Measurements from ENCODE around the gene NPIPB12. TPM values are rescaled to one million over a fixed set of nuclear protein-coding genes. Genes with fewer than 3 reads are reported as not detected.
"Not testable (repeated sequence)": the region's sequence is repeated elsewhere in the genome, so short reads cannot be mapped to it uniquely, and the experiment has no call there.

The NPIPB12 gene
- polyA plus RNA-seq, result 10 to 100 TPM; 23.2 to 67.5 TPM

DNA sequence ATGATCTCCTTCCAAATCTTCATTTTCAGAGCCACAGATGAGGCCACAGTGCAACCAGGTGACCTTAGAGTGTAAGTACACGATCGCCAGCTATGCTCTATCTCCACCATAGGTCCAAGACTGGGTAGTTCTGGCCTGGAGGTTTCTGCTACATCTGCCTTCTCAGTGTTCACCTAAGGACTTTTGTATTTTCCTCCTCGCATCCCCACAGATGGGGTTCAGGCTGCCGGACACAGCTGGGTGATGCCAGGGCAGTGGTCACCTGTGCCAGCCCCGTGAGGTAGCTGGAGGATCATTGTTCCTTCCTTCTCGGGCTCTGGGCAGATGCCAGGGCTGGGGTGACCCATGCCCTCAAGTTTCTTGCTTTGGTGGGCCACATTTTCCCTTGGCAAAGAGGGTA is at the start of gene NPIPB12:
Gene NPIPB12, minus strand, starts transcription at position 101 of the 400 bp plus-strand sequence.
- H3K9me3 ChIP-seq (ENCODE audit: control insufficient read depth in 2 of 2, insufficient read depth in 1 of 2, low read depth in 1 of 2, low read length in 1 of 2); H3K27ac ChIP-seq (ENCODE audit: low read depth in 2 of 2, low read length in 1 of 2); H3K27me3 ChIP-seq (ENCODE audit: control insufficient read depth in 1 of 2, insufficient read depth in 2 of 2, low read length in 2 of 2); H3K36me3 ChIP-seq (ENCODE audit: control insufficient read depth in 2 of 2, insufficient read depth in 2 of 2, low read length in 1 of 2); H3K4me3 ChIP-seq (ENCODE audit: low read depth in 1 of 2, low read length in 2 of 2); H3K4me1 ChIP-seq (ENCODE audit: control insufficient read depth in 2 of 2, insufficient read depth in 2 of 2, low read length in 1 of 2): not testable (repeated sequence)
- WGBS, 2 donors, result 87 to 95% methylated on average over 2 of the region's 6 CpGs

DNA sequence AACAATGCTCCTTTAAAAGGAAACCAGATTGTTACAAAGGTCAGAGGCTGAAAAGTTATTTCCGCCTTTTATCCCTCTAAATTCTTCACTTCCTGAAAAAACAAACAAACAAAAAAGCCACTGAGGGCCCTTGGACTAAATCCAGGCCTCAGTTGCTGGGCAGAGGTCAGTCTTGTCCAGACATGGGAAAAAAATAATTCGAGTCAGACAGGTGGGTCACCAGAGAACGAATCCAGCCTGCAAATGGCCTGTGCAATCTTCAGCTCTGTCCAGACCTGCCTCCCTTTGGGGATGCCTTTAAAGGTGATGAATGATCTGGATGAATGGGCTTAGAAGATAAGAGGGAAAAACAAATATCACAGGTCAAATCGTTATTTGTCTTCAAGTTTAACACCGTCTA is 15.3 kb upstream of the NPIPB12 start:
- 24 to 26% methylated on average over 2 of the region's 5 CpGs for WGBS, 2 donors
- H3K4me3 ChIP-seq (ENCODE audit: low read depth in 1 of 2, low read length in 2 of 2); H3K27me3 ChIP-seq (ENCODE audit: control insufficient read depth in 1 of 2, insufficient read depth in 2 of 2, low read length in 2 of 2); H3K4me1 ChIP-seq (ENCODE audit: control insufficient read depth in 2 of 2, insufficient read depth in 2 of 2, low read length in 1 of 2); H3K36me3 ChIP-seq (ENCODE audit: control insufficient read depth in 2 of 2, insufficient read depth in 2 of 2, low read length in 1 of 2); H3K9me3 ChIP-seq (ENCODE audit: control insufficient read depth in 2 of 2, insufficient read depth in 1 of 2, low read depth in 1 of 2, low read length in 1 of 2); H3K27ac ChIP-seq (ENCODE audit: low read depth in 2 of 2, low read length in 1 of 2): not testable (repeated sequence)

- H3K27ac ChIP-seq (ENCODE audit: low read depth in 2 of 2, low read length in 1 of 2); H3K36me3 ChIP-seq (ENCODE audit: control insufficient read depth in 2 of 2, insufficient read depth in 2 of 2, low read length in 1 of 2); H3K9me3 ChIP-seq (ENCODE audit: control insufficient read depth in 2 of 2, insufficient read depth in 1 of 2, low read depth in 1 of 2, low read length in 1 of 2); H3K4me1 ChIP-seq (ENCODE audit: control insufficient read depth in 2 of 2, insufficient read depth in 2 of 2, low read length in 1 of 2); H3K4me3 ChIP-seq (ENCODE audit: low read depth in 1 of 2, low read length in 2 of 2); H3K27me3 ChIP-seq (ENCODE audit: control insufficient read depth in 1 of 2, insufficient read depth in 2 of 2, low read length in 2 of 2): not testable (repeated sequence)
- WGBS, 2 donors, result 72 to 86% methylated on average over 5 to 6 of the region's 12 CpGs
These were observed 23.9 kb downstream of the NPIPB12 start for GRCh38 chr16:29482276-29482675.

GRCh38 chr16:29472065-29472464 is 34.1 kb downstream of the NPIPB12 start:
- not testable (repeated sequence) for H3K27me3 ChIP-seq (ENCODE audit: control insufficient read depth in 1 of 2, insufficient read depth in 2 of 2, low read length in 2 of 2); H3K27ac ChIP-seq (ENCODE audit: low read depth in 2 of 2, low read length in 1 of 2); H3K36me3 ChIP-seq (ENCODE audit: control insufficient read depth in 2 of 2, insufficient read depth in 2 of 2, low read length in 1 of 2); H3K4me1 ChIP-seq (ENCODE audit: control insufficient read depth in 2 of 2, insufficient read depth in 2 of 2, low read length in 1 of 2); H3K4me3 ChIP-seq (ENCODE audit: low read depth in 1 of 2, low read length in 2 of 2); H3K9me3 ChIP-seq (ENCODE audit: control insufficient read depth in 2 of 2, insufficient read depth in 1 of 2, low read depth in 1 of 2, low read length in 1 of 2)
- WGBS, 2 donors, result no CpG with 5 or more reads among the region's 4 CpGs

DNA sequence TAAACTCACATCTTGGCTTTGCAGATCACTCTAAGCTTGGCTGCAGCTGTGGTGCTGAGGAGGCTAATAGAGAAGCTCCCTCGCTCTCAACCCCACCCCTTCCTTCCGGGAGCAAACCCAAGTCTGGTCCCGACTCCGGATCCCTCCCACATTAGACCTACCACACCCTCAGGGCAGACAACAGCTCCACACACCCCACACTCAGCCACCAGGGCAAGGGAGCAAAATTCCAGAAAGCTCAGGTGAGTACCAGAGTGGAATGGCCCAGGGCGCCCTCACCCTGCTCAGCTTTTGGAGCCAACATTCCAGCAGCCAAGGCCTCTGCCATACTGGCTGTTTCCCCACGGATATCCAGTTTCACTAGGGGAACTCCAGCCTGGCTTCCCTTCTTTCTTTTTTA is 36.5 kb downstream of the NPIPB12 start:
- H3K4me3 ChIP-seq (ENCODE audit: low read depth in 1 of 2, low read length in 2 of 2); H3K27ac ChIP-seq (ENCODE audit: low read depth in 2 of 2, low read length in 1 of 2); H3K9me3 ChIP-seq (ENCODE audit: control insufficient read depth in 2 of 2, insufficient read depth in 1 of 2, low read depth in 1 of 2, low read length in 1 of 2); H3K4me1 ChIP-seq (ENCODE audit: control insufficient read depth in 2 of 2, insufficient read depth in 2 of 2, low read length in 1 of 2); H3K36me3 ChIP-seq (ENCODE audit: control insufficient read depth in 2 of 2, insufficient read depth in 2 of 2, low read length in 1 of 2); H3K27me3 ChIP-seq (ENCODE audit: control insufficient read depth in 1 of 2, insufficient read depth in 2 of 2, low read length in 2 of 2): not testable (repeated sequence)
- 12 to 16% methylated on average over 5 of the region's 6 CpGs for WGBS, 2 donors

- H3K4me3 ChIP-seq (ENCODE audit: low read depth in 1 of 2, low read length in 2 of 2); H3K27me3 ChIP-seq (ENCODE audit: control insufficient read depth in 1 of 2, insufficient read depth in 2 of 2, low read length in 2 of 2); H3K4me1 ChIP-seq (ENCODE audit: control insufficient read depth in 2 of 2, insufficient read depth in 2 of 2, low read length in 1 of 2); H3K9me3 ChIP-seq (ENCODE audit: control insufficient read depth in 2 of 2, insufficient read depth in 1 of 2, low read depth in 1 of 2, low read length in 1 of 2); H3K27ac ChIP-seq (ENCODE audit: low read depth in 2 of 2, low read length in 1 of 2); H3K36me3 ChIP-seq (ENCODE audit: control insufficient read depth in 2 of 2, insufficient read depth in 2 of 2, low read length in 1 of 2): not testable (repeated sequence)
- WGBS, 2 donors, result no CpG with 5 or more reads among the region's 10 CpGs
These were observed 38.4 kb downstream of the NPIPB12 start for GRCh38 chr16:29467654-29468366.

- H3K27me3 ChIP-seq (ENCODE audit: control insufficient read depth in 1 of 2, insufficient read depth in 2 of 2, low read length in 2 of 2); H3K36me3 ChIP-seq (ENCODE audit: control insufficient read depth in 2 of 2, insufficient read depth in 2 of 2, low read length in 1 of 2); H3K27ac ChIP-seq (ENCODE audit: low read depth in 2 of 2, low read length in 1 of 2); H3K4me1 ChIP-seq (ENCODE audit: control insufficient read depth in 2 of 2, insufficient read depth in 2 of 2, low read length in 1 of 2); H3K9me3 ChIP-seq (ENCODE audit: control insufficient read depth in 2 of 2, insufficient read depth in 1 of 2, low read depth in 1 of 2, low read length in 1 of 2); H3K4me3 ChIP-seq (ENCODE audit: low read depth in 1 of 2, low read length in 2 of 2): not testable (repeated sequence)
- no CpG with 5 or more reads among the region's 33 CpGs for WGBS, 2 donors
These were observed 39.3 kb downstream of the NPIPB12 start for GRCh38 chr16:29466904-29467303.

- H3K27me3 ChIP-seq (ENCODE audit: control insufficient read depth in 1 of 2, insufficient read depth in 2 of 2, low read length in 2 of 2); H3K27ac ChIP-seq (ENCODE audit: low read depth in 2 of 2, low read length in 1 of 2); H3K4me1 ChIP-seq (ENCODE audit: control insufficient read depth in 2 of 2, insufficient read depth in 2 of 2, low read length in 1 of 2); H3K4me3 ChIP-seq (ENCODE audit: low read depth in 1 of 2, low read length in 2 of 2); H3K36me3 ChIP-seq (ENCODE audit: control insufficient read depth in 2 of 2, insufficient read depth in 2 of 2, low read length in 1 of 2); H3K9me3 ChIP-seq (ENCODE audit: control insufficient read depth in 2 of 2, insufficient read depth in 1 of 2, low read depth in 1 of 2, low read length in 1 of 2): not testable (repeated sequence)
- WGBS, 2 donors, result no CpG with 5 or more reads among the region's 57 CpGs
These were observed 40.0 kb downstream of the NPIPB12 start for GRCh38 chr16:29465985-29466824.

DNA sequence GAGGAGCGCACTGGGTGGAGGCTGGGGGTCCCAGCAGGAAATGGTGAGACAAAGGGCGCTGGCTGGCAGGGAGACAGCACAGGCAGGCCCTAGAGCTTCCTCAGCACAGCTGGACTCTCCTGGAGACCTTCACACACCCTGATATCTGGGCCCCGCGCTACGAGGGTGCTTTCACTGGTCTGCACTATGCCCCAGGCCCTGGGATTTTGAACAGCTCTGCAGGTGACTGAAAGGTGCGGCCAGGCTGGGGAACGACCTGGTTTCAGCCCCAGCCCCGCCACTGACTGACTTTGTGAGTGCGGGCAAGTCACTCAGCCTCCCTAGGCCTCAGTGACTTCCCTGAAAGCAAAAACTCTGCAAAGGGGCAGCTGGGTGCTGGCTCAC is 45.6 kb downstream of the NPIPB12 start:
- H3K9me3 ChIP-seq (ENCODE audit: control insufficient read depth in 2 of 2, insufficient read depth in 1 of 2, low read depth in 1 of 2, low read length in 1 of 2); H3K4me1 ChIP-seq (ENCODE audit: control insufficient read depth in 2 of 2, insufficient read depth in 2 of 2, low read length in 1 of 2); H3K27me3 ChIP-seq (ENCODE audit: control insufficient read depth in 1 of 2, insufficient read depth in 2 of 2, low read length in 2 of 2); H3K27ac ChIP-seq (ENCODE audit: low read depth in 2 of 2, low read length in 1 of 2); H3K36me3 ChIP-seq (ENCODE audit: control insufficient read depth in 2 of 2, insufficient read depth in 2 of 2, low read length in 1 of 2); H3K4me3 ChIP-seq (ENCODE audit: low read depth in 1 of 2, low read length in 2 of 2): not testable (repeated sequence)
- WGBS, 2 donors, result no CpG with 5 or more reads among the region's 9 CpGs

Data from esophagus (tissue), 2 donors.